H9 (cell line): ENCODE measurements around the gene ZFPM1. TPM values are rescaled to one million over a fixed set of nuclear protein-coding genes. Genes with fewer than 3 reads are reported as not detected.

Source experiments
- DNase-seq: peaks from one replicate; pipeline ENCODE4 v3.0.0-alpha.2; 2017
- H2AFZ ChIP-seq: one replicate; pipeline ENCODE4 v1.6.1; 2013; ENCODE audit warnings: mild to moderate bottlenecking, low read length, control low read depth, moderate library complexity
- H2AK5ac ChIP-seq: 2 replicates; pipeline ENCODE4 v1.6.1; 2013; ENCODE audit warnings: low read length, control low read depth, mixed read lengths; ENCODE audit not compliant: insufficient read length
- H2BK120ac ChIP-seq: one replicate; pipeline ENCODE4 v1.6.1; 2013; ENCODE audit warnings: low read depth, mild to moderate bottlenecking, low read length, control low read depth, inconsistent platforms; ENCODE audit not compliant: poor library complexity, severe bottlenecking
- H2BK12ac ChIP-seq: 2 replicates; pipeline ENCODE4 v1.6.1; 2013; ENCODE audit warnings: low read length, control low read depth, mixed read lengths, low read depth; ENCODE audit not compliant: insufficient read length
- H2BK15ac ChIP-seq: 2 replicates; pipeline ENCODE4 v1.6.1; 2013; ENCODE audit warnings: low read depth, low read length, control low read depth
- H2BK20ac ChIP-seq: one replicate; pipeline ENCODE4 v1.6.1; 2013; ENCODE audit warnings: low read depth, mild to moderate bottlenecking, low read length, control low read depth, inconsistent platforms; ENCODE audit not compliant: poor library complexity, severe bottlenecking
- H2BK5ac ChIP-seq: 2 replicates; pipeline ENCODE4 v1.6.1; 2013; ENCODE audit warnings: low read length, control low read depth, mixed read lengths; ENCODE audit not compliant: insufficient read length
- H3K14ac ChIP-seq: 2 replicates; pipeline ENCODE4 v1.6.1; 2013; ENCODE audit warnings: low read length, control low read depth; ENCODE audit not compliant: insufficient read depth
- H3K18ac ChIP-seq: 2 replicates; pipeline ENCODE4 v1.6.1; 2013; ENCODE audit warnings: low read depth, mild to moderate bottlenecking, mixed read lengths, low read length, control low read depth; ENCODE audit not compliant: insufficient read length
- H3K23ac ChIP-seq: 2 replicates; pipeline ENCODE4 v1.6.1; 2013; ENCODE audit warnings: low read length, control low read depth, mixed read lengths, low read depth; ENCODE audit not compliant: insufficient read length
- H3K23me2 ChIP-seq: 2 replicates; pipeline ENCODE4 v1.6.1; 2013; ENCODE audit warnings: low read depth, mild to moderate bottlenecking, mixed read lengths, low read length, control low read depth; ENCODE audit not compliant: insufficient read length, poor library complexity, severe bottlenecking
- H3K27ac ChIP-seq: 2 replicates; pipeline ENCODE4 v1.5.1; 2013; ENCODE audit warnings: low read length, control low read depth, mixed read lengths, low read depth; ENCODE audit not compliant: insufficient read length
- H3K27me3 ChIP-seq: 2 replicates; pipeline ENCODE4 v1.6.1; 2013; ENCODE audit warnings: low read length, control low read depth, inconsistent platforms; ENCODE audit not compliant: insufficient read depth
- H3K4ac ChIP-seq: 2 replicates; pipeline ENCODE4 v1.6.1; 2013; ENCODE audit warnings: low read depth, mild to moderate bottlenecking, control low read depth, inconsistent platforms, low read length, moderate library complexity
- H3K4me1 ChIP-seq: 2 replicates; pipeline ENCODE4 v1.6.1; 2013; ENCODE audit warnings: low read length, control low read depth, inconsistent platforms; ENCODE audit not compliant: insufficient read depth
- H3K4me2 ChIP-seq: 2 replicates; pipeline ENCODE4 v1.6.1; 2013; ENCODE audit warnings: low read length, control low read depth, mixed read lengths; ENCODE audit not compliant: insufficient read length, insufficient read depth
- H3K56ac ChIP-seq: 2 replicates; pipeline ENCODE4 v1.6.1; 2013; ENCODE audit warnings: low read depth, mild to moderate bottlenecking, mixed read lengths, low read length, control low read depth; ENCODE audit not compliant: insufficient read length
- H3K79me1 ChIP-seq: 2 replicates; pipeline ENCODE4 v1.6.1; 2013; ENCODE audit warnings: low read depth, mild to moderate bottlenecking, moderate library complexity, low read length, control low read depth, inconsistent platforms; ENCODE audit not compliant: insufficient read depth, poor library complexity, severe bottlenecking
- H3K79me2 ChIP-seq: 2 replicates; pipeline ENCODE4 v1.6.1; 2013; ENCODE audit warnings: low read length, control low read depth, inconsistent platforms; ENCODE audit not compliant: insufficient read depth
- H3K9ac ChIP-seq: 2 replicates; pipeline ENCODE4 v1.6.1; 2013; ENCODE audit warnings: low read length, control low read depth, mixed read lengths; ENCODE audit not compliant: insufficient read length; ENCODE audit errors: extremely low read depth
- H3K9me3 ChIP-seq: one replicate; pipeline ENCODE4 v1.6.1; 2013; ENCODE audit warnings: low read depth, low read length, inconsistent platforms; ENCODE audit not compliant: control insufficient read depth
- H3T11ph ChIP-seq: one replicate; pipeline ENCODE4 v1.6.1; 2013; ENCODE audit warnings: mild to moderate bottlenecking, low read length, control low read depth, inconsistent platforms
- H4K20me1 ChIP-seq: one replicate; pipeline ENCODE4 v1.6.1; 2013; ENCODE audit not compliant: control insufficient read depth, insufficient read length, insufficient read depth
- H4K5ac ChIP-seq: 2 replicates; pipeline ENCODE4 v1.6.1; 2013; ENCODE audit warnings: low read depth, mild to moderate bottlenecking, mixed read lengths, low read length, control low read depth; ENCODE audit not compliant: insufficient read length
- H4K8ac ChIP-seq: replicated peaks from 2 replicates; pipeline ENCODE4 v1.6.1; 2013; ENCODE audit warnings: low read length, control low read depth, mixed read lengths, low read depth; ENCODE audit not compliant: insufficient read length
- H4K91ac ChIP-seq: 2 replicates; pipeline ENCODE4 v1.6.1; 2013; ENCODE audit warnings: low read depth, mild to moderate bottlenecking, moderate library complexity, mixed read lengths, low read length, control low read depth; ENCODE audit not compliant: insufficient read length
- H3K27ac Mint-ChIP-seq, 3 experiments: 2 replicates in 2 of 3; 3 replicates in 1 of 3; pipeline ENCODE4 v1.8.0; 2020 to 2021; ENCODE audit warnings: mixed read lengths in 3 of 3, mild to moderate bottlenecking in 1 of 3, moderate library complexity in 1 of 3
- H3K27me3 Mint-ChIP-seq: 2 replicates; pipeline ENCODE4 v1.8.0; 2021; ENCODE audit warnings: low read depth, mild to moderate bottlenecking, moderate library complexity, mixed read lengths
- H3K36me3 Mint-ChIP-seq, 3 experiments: 2 replicates in 2 of 3; 3 replicates in 1 of 3; pipeline ENCODE4 v1.8.0; 2020 to 2021; ENCODE audit warnings: low read depth in 3 of 3, mixed read lengths in 3 of 3; ENCODE audit not compliant: insufficient read depth in 1 of 3
- H3K4me1 Mint-ChIP-seq, 2 experiments: 2 replicates each; pipeline ENCODE4 v1.8.0; 2020; ENCODE audit warnings: mixed read lengths in 2 of 2
- H3K4me3 Mint-ChIP-seq, 2 experiments: 2 replicates in 1 of 2; 3 replicates in 1 of 2; pipeline ENCODE4 v1.8.0; 2020 to 2021; ENCODE audit warnings: mild to moderate bottlenecking in 2 of 2, mixed read lengths in 2 of 2, moderate library complexity in 1 of 2
- H3K9me3 Mint-ChIP-seq, 2 experiments: 2 replicates in 1 of 2; 3 replicates in 1 of 2; pipeline ENCODE4 v1.8.0; 2020; ENCODE audit warnings: mild to moderate bottlenecking in 2 of 2, mixed read lengths in 2 of 2, moderate library complexity in 1 of 2
- WGBS: extraction: QIAGEN DNeasy Blood & Tissue Kit; methylation state at CpG from one replicate; pipeline ENCODE4 v1.1.7; 2013; ENCODE audit warnings: missing lambda C conversion rate, low lambda C conversion rate, mixed read lengths; ENCODE audit not compliant: insufficient read length; ENCODE audit errors: extremely low coverage; 5-methylcytosine and 5-hydroxymethylcytosine counted together
- total RNA-seq: library from RNA; stranded (reverse); gene quantifications from 2 replicates; pipeline ENCODE4 v1.2.1, GENCODE V29; 2021
- TF ChIP-seq, protein P1 (sequence below): fragments of 200-600 bp; sonication (generic); conservative IDR thresholded peaks from 3 replicates; pipeline ENCODE4 v1.8.0; 2021; ENCODE audit warnings: antibody characterized with exemption, mild to moderate bottlenecking

ZFPM1 gene
- total RNA-seq, 1 experiment from 2014 or later = 3.6 TPM

DNA sequence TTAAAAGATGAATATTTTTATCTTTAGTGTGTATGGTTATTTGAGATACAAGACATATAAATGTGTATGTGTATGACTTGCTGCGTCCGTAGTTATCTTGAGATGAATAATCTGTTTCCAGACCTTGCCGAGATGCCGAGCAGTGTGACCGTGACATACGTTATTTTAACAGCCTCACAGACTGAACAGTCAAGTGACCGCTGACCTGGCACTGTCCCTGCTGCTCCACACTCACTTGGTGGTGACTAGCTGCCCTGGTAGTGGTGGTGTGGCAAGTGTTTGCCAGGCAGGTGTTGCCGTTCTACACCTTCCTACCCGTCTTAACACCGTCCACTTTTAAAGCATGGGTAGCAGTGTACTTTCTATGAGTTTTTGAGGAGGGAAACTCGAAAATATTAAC lies 122.2 kb downstream of the ZFPM1 start:
- no CpG with 5 or more reads among the region's 11 CpGs for WGBS
- H3K27ac ChIP-seq = no peak overlapping the region
- H3K4me2 ChIP-seq = no peak overlapping the region

More for the DNA sequence above, 122.2 kb downstream of the ZFPM1 start:
- H3K9ac ChIP-seq = no peak overlapping the region
- no peak overlapping the region for H4K8ac ChIP-seq
- peaks cover 5% of the 10 kb centered on the region; the same call in 1 of the 2 replicates for H3K4me1 ChIP-seq
- H3K79me1 ChIP-seq = peaks cover 22% of the 10 kb centered on the region
- H3K18ac ChIP-seq = no peak overlapping the region
- Mint-ChIP-seq H3K4me1 (peaks cover 13% of the 10 kb centered on the region in 2 experiments), H3K27ac (no peak overlapping the region), H3K9me3 (no peaks in the 10 kb centered on the region; a peak in 1 of 5 replicates), H3K27me3 (no peaks in the 10 kb centered on the region), H3K4me3 (no peak overlapping the region), H3K36me3 (peaks cover 16 to 64% (median 60%) of the 10 kb centered on the region in 3 experiments; a peak in 6 of 7 replicates)
- no peak overlapping the region for H3K14ac ChIP-seq
- H3K23me2 ChIP-seq = peaks cover 6% of the 10 kb centered on the region
- DNase-seq = no peak
- H2BK120ac ChIP-seq = no peak overlapping the region
- no peak overlapping the region for H3K4ac ChIP-seq
- H4K20me1 ChIP-seq = no peaks in the 10 kb centered on the region
- no peak overlapping the region for H2AFZ ChIP-seq
- H3T11ph ChIP-seq = no peak overlapping the region
- H4K91ac ChIP-seq = no peak overlapping the region
- no peak overlapping the region for H4K5ac ChIP-seq
- no peak overlapping the region for H2BK15ac ChIP-seq
- no peak overlapping the region for H3K23ac ChIP-seq
- H2AK5ac ChIP-seq = no peak overlapping the region
- H2BK5ac ChIP-seq = no peak overlapping the region
- H2BK20ac ChIP-seq = no peak overlapping the region
- TF ChIP-seq, protein P1, sequence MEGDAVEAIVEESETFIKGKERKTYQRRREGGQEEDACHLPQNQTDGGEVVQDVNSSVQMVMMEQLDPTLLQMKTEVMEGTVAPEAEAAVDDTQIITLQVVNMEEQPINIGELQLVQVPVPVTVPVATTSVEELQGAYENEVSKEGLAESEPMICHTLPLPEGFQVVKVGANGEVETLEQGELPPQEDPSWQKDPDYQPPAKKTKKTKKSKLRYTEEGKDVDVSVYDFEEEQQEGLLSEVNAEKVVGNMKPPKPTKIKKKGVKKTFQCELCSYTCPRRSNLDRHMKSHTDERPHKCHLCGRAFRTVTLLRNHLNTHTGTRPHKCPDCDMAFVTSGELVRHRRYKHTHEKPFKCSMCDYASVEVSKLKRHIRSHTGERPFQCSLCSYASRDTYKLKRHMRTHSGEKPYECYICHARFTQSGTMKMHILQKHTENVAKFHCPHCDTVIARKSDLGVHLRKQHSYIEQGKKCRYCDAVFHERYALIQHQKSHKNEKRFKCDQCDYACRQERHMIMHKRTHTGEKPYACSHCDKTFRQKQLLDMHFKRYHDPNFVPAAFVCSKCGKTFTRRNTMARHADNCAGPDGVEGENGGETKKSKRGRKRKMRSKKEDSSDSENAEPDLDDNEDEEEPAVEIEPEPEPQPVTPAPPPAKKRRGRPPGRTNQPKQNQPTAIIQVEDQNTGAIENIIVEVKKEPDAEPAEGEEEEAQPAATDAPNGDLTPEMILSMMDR = no peak
- H3K56ac ChIP-seq = no peak overlapping the region
- no peaks in the 10 kb centered on the region for H3K9me3 ChIP-seq
- peaks cover 24% of the 10 kb centered on the region; the same call in 1 of the 2 replicates for H3K79me2 ChIP-seq
- H3K27me3 ChIP-seq = no peaks in the 10 kb centered on the region
- H2BK12ac ChIP-seq = no peak overlapping the region
